Large intestine (tissue), 3 donors: ENCODE data around the gene CAMP. TPM values are rescaled to one million over a fixed set of nuclear protein-coding genes. Genes with fewer than 3 reads are reported as not detected.
"Not testable (repeated sequence)": the region's sequence is repeated elsewhere in the genome, so short reads cannot be mapped to it uniquely, and the experiment has no call there.

Source experiments
- DNase-seq, 2 donors: peaks; one replicate each; pipeline versions ENCODE4 v3.0.0 to v3.0.0-alpha.2; 2013
- H3K27ac ChIP-seq: one replicate; pipeline ENCODE4 v1.5.1; 2013; ENCODE audit warnings: low read length
- H3K27me3 ChIP-seq: 2 replicates; pipeline ENCODE4 v1.6.1; 2013; ENCODE audit warnings: low read length; ENCODE audit not compliant: control insufficient read depth, insufficient read depth
- H3K36me3 ChIP-seq: 2 replicates; pipeline ENCODE4 v1.6.1; 2013; ENCODE audit warnings: low read length; ENCODE audit not compliant: control insufficient read depth, insufficient read depth
- H3K4me1 ChIP-seq: one replicate; pipeline ENCODE4 v1.6.1; 2013; ENCODE audit warnings: low read length; ENCODE audit not compliant: control insufficient read depth, insufficient read depth
- H3K4me3 ChIP-seq: one replicate; pipeline ENCODE4 v1.5.1; 2013; ENCODE audit warnings: low read length
- H3K9me3 ChIP-seq: one replicate; pipeline ENCODE4 v1.6.1; 2013; ENCODE audit warnings: mild to moderate bottlenecking, low read depth, low read length, moderate library complexity; ENCODE audit not compliant: control insufficient read depth
- WGBS: methylation state at CpG from one replicate; pipeline ENCODE4 v1.1.5; 2013; ENCODE audit warnings: low lambda C conversion rate; ENCODE audit not compliant: insufficient coverage; 5-methylcytosine and 5-hydroxymethylcytosine counted together
- polyA plus RNA-seq: library from polyadenylated mRNA; unstranded; fragments of 120-200 nt; gene quantifications from one replicate; pipeline ENCODE4 v1.2.1, GENCODE V29; 2013

CAMP gene
- polyA plus RNA-seq, 1 donor, result 0.19 TPM

- H3K9me3 ChIP-seq, result no peaks in the 10 kb centered on the region
- no peaks in the 10 kb centered on the region for H3K27me3 ChIP-seq
- DNase-seq, result no peak
- no CpG with 5 or more reads among the region's 1 CpG for WGBS
- no peak overlapping the region for H3K27ac ChIP-seq
- H3K36me3 ChIP-seq, result peaks cover 2% of the 10 kb centered on the region
- no peak overlapping the region for H3K4me3 ChIP-seq
- no peaks in the 10 kb centered on the region for H3K4me1 ChIP-seq
Observed at GRCh38 chr3:48247401-48247811, 24.1 kb downstream of the CAMP start.

- H3K4me1 ChIP-seq, result no peaks in the 10 kb centered on the region
- no peaks in the 10 kb centered on the region for H3K27me3 ChIP-seq
- WGBS, result no CpG with 5 or more reads among the region's 4 CpGs
- no peaks in the 10 kb centered on the region for H3K9me3 ChIP-seq
- H3K4me3 ChIP-seq, result no peak overlapping the region
- no peak overlapping the region for H3K27ac ChIP-seq
- no peak for DNase-seq
- peaks cover 2% of the 10 kb centered on the region for H3K36me3 ChIP-seq
Observed at GRCh38 chr3:48248095-48248850, 25.0 kb downstream of the CAMP start.

- H3K4me3 ChIP-seq, result no peak overlapping the region
- H3K9me3 ChIP-seq, result no peaks in the 10 kb centered on the region
- H3K4me1 ChIP-seq, result no peaks in the 10 kb centered on the region
- no peak for DNase-seq
- H3K27me3 ChIP-seq, result no peaks in the 10 kb centered on the region
- H3K27ac ChIP-seq, result no peak overlapping the region
- no CpG with 5 or more reads among the region's 8 CpGs for WGBS
- H3K36me3 ChIP-seq, result peaks cover 2% of the 10 kb centered on the region
Observed at GRCh38 chr3:48256557-48256956, 33.3 kb downstream of the CAMP start.

GRCh38 chr3:48258530-48258929 lies 35.2 kb downstream of the CAMP start:
- H3K4me1 ChIP-seq, result no peaks in the 10 kb centered on the region
- H3K36me3 ChIP-seq, result peaks cover 2% of the 10 kb centered on the region
- H3K27me3 ChIP-seq, result no peaks in the 10 kb centered on the region
- no peak for DNase-seq
- no peak overlapping the region for H3K27ac ChIP-seq
- H3K9me3 ChIP-seq, result no peaks in the 10 kb centered on the region
- no peak overlapping the region for H3K4me3 ChIP-seq
- WGBS, result no CpG with 5 or more reads among the region's 1 CpG

- Histone ChIP-seq H3K36me3 (no peaks in the 10 kb centered on the region), H3K4me1 (peaks cover 18% of the 10 kb centered on the region), H3K9me3 (peaks cover 7% of the 10 kb centered on the region), H3K4me3 (no peak overlapping the region), H3K27ac (peak overlapping the region; percentile 74), H3K27me3 (no peaks in the 10 kb centered on the region)
- no CpG with 5 or more reads among the region's 2 CpGs for WGBS
- peak; percentile 16 to 42 for DNase-seq
Observed at GRCh38 chr3:48267782-48268181, 44.5 kb downstream of the CAMP start.

- Histone ChIP-seq H3K4me1 (peaks cover 18% of the 10 kb centered on the region), H3K9me3 (peaks cover 7% of the 10 kb centered on the region), H3K36me3 (no peaks in the 10 kb centered on the region), H3K27me3 (no peaks in the 10 kb centered on the region), H3K27ac (peak overlapping the region; percentile 74), H3K4me3 (no peak overlapping the region)
- peak; percentile 79 to 87 for DNase-seq
- WGBS, result no CpG with 5 or more reads among the region's 13 CpGs
Observed at GRCh38 chr3:48268381-48268935, 45.2 kb downstream of the CAMP start.

GRCh38 chr3:48268936-48269561 lies 45.8 kb downstream of the CAMP start:
- Histone ChIP-seq H3K4me1 (peaks cover 18% of the 10 kb centered on the region), H3K27ac (peak overlapping the region; percentile 74), H3K9me3 (peaks cover 7% of the 10 kb centered on the region), H3K4me3 (no peak overlapping the region), H3K36me3 (no peaks in the 10 kb centered on the region), H3K27me3 (no peaks in the 10 kb centered on the region)
- WGBS, result no CpG with 5 or more reads among the region's 23 CpGs
- DNase-seq, result peak; percentile 7 to 42

- Histone ChIP-seq H3K27ac (no peak overlapping the region), H3K36me3 (no peaks in the 10 kb centered on the region), H3K4me1 (peaks cover 18% of the 10 kb centered on the region), H3K9me3 (peaks cover 7% of the 10 kb centered on the region), H3K27me3 (no peaks in the 10 kb centered on the region), H3K4me3 (no peak overlapping the region)
- no CpG with 5 or more reads among the region's 8 CpGs for WGBS
- DNase-seq, result no peak
Observed at GRCh38 chr3:48269592-48269991, 46.3 kb downstream of the CAMP start.

- Histone ChIP-seq H3K27ac (no peak overlapping the region), H3K4me3 (no peak overlapping the region), H3K9me3 (peaks cover 7% of the 10 kb centered on the region), H3K27me3 (no peaks in the 10 kb centered on the region), H3K4me1 (peaks cover 18% of the 10 kb centered on the region), H3K36me3 (no peaks in the 10 kb centered on the region)
- no peak for DNase-seq
- WGBS, result 100% methylated on average over 1 of the region's 2 CpGs
Observed at GRCh38 chr3:48270306-48270705, 47.0 kb downstream of the CAMP start.

GRCh38 chr3:48271223-48271622 lies 47.9 kb downstream of the CAMP start:
- 100% methylated on average over 2 of the region's 10 CpGs for WGBS
- H3K4me1 ChIP-seq, result peaks cover 18% of the 10 kb centered on the region
- not testable (repeated sequence) for H3K36me3 ChIP-seq, H3K4me3 ChIP-seq, H3K27ac ChIP-seq, DNase-seq, H3K27me3 ChIP-seq, H3K9me3 ChIP-seq
